Panc1 (cell line): ENCODE results near the gene GPR180.

Source experiments
- CTCF ChIP-seq: fragments of 450-650 bp; IDR thresholded peaks from 2 replicates; pipeline ENCODE4 v1.5.1; 2017; ENCODE audit warnings: mild to moderate bottlenecking
- POLR2AphosphoS5 ChIP-seq: IDR thresholded peaks from 2 replicates; pipeline ENCODE4 v1.6.1; 2012; ENCODE audit warnings: mild to moderate bottlenecking, low read depth, low read length, moderate library complexity

GRCh38 chr13:94586371-94586770, 15.3 kb upstream of the GPR180 start:
- TF ChIP-seq POLR2AphosphoS5 (no peak), CTCF (no peak)
